Measurements from ENCODE around the gene CSTA. TPM values are rescaled to one million over a fixed set of nuclear protein-coding genes. Genes with fewer than 3 reads are reported as not detected.

Gene CSTA
- total and polyA plus RNA-seq, 2 of the 13 experiments (the other 11 are each of a cell fraction or from before 2014, with no cell fraction given) = 3.9 to 11.0 TPM

DNA sequence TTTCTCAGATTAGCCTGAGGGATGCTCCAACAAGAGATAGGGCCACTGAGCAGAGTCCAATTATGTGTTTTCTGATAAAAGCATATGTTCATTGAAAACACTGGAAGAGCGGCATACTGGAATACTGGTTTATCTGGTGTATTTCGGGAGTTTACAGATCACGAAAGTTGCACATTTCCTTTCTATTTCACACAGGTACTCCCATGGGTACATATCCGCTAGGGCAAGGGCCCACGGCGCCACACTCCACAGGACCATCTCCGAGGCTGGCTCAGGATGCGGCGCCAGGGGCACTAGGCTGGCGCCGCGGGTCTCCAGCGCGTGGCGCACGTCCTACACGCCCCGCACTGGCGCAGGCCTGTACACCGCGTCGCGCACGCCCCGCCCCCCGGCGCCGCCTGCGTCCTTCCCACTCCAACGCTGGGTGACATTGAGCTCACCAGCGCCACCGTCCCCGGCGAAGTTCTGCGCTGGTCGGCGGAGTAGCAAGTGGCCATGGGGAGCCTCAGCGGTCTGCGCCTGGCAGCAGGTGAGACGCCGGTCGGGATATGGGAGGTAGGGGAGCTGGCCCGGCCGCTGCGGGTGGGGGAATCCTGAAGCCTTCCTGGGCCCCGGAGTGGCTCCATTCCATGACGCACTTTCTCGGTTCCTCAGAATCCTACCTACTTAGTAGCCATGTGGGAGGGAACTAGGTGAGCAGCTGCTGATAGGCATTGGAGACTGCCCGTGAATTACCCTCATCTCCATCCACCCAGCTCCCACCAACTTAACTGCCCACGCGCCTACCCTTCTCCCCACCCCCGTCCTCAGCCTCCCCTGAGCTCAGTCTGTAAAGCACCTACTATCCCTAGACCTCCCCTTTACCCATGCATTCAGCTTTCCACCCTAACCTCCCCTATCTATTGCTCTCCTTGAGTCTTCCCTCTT, 59.0 kb downstream of the CSTA start, which contains the start of gene FAM162A (continued):
- TF ChIP-seq ZNF530 (CRISPR knock-in tag; IDR thresholded peaks at IDR 0.05; ENCODE audit: low read depth) (no peak), ETV6 (CRISPR knock-in tag; conservative IDR thresholded peaks at IDR 0.05) (peak; percentile 86; the same call in 1 of the 2 replicates), ZNF33B (CRISPR knock-in tag; IDR thresholded peaks at IDR 0.05) (no peak), NCOA2 (CRISPR knock-in tag; IDR thresholded peaks at IDR 0.05) (peak; percentile 65; the same call in 1 of the 2 replicates), ZNF879 (CRISPR knock-in tag; IDR thresholded peaks at IDR 0.05) (0 out of 2 replicates have a peak, but pooled peaks have one; percentile 3), ZNF562 (CRISPR knock-in tag; IDR thresholded peaks at IDR 0.05; ENCODE audit: borderline replicate concordance) (no peak), ZNF451 (CRISPR knock-in tag; IDR thresholded peaks at IDR 0.05) (peak; percentile 90), EP300 (IDR thresholded peaks at IDR 0.05; ENCODE audit: low read depth in 2 of 2, low read length in 2 of 2) (0 out of 4 replicates have a peak, but pooled peaks of 1 of the 2 experiments have one; percentile 20), EP300 (CRISPR knock-in tag; IDR thresholded peaks at IDR 0.05; ENCODE audit: borderline replicate concordance) (no peak), ZNF556 (CRISPR knock-in tag; IDR thresholded peaks at IDR 0.05; ENCODE audit: borderline replicate concordance) (peak; percentile 95), ZNF878 (CRISPR knock-in tag; IDR thresholded peaks at IDR 0.05) (no peak), CENPT (CRISPR knock-in tag; IDR thresholded peaks at IDR 0.05; ENCODE audit: low read depth) (0 out of 2 replicates have a peak, but pooled peaks have one; percentile 30), ERF (CRISPR knock-in tag; IDR thresholded peaks at IDR 0.05) (peak; percentile 98), MYC (CRISPR knock-in tag; IDR thresholded peaks at IDR 0.05; ENCODE audit: borderline replicate concordance) (peak; percentile 97), PLRG1 (conservative IDR thresholded peaks at IDR 0.05) (no peak), HNF4G (IDR thresholded peaks at IDR 0.05; ENCODE audit: borderline replicate concordance, low read depth, low read length) (no peak), HNF4G (CRISPR knock-in tag; IDR thresholded peaks at IDR 0.05; ENCODE audit: borderline replicate concordance, low read depth) (peak; percentile 76; the same call in 1 of the 2 replicates), ZNF180 (CRISPR knock-in tag; IDR thresholded peaks at IDR 0.05; ENCODE audit: borderline replicate concordance, low read depth) (no peak), TAF1 (CRISPR knock-in tag; IDR thresholded peaks at IDR 0.05) (peak; percentile 86), SP2 (CRISPR knock-in tag; IDR thresholded peaks at IDR 0.05) (no peak), ZNF234 (CRISPR knock-in tag; conservative IDR thresholded peaks at IDR 0.05) (no peak), EEA1 (CRISPR knock-in tag; IDR thresholded peaks at IDR 0.05; ENCODE audit: borderline replicate concordance) (peak; percentile 61; the same call in 1 of the 2 replicates), ZNF343 (CRISPR knock-in tag; IDR thresholded peaks at IDR 0.05) (0 out of 2 replicates have a peak, but pooled peaks have one; percentile 62)
- TF ChIP-seq, protein P1, sequence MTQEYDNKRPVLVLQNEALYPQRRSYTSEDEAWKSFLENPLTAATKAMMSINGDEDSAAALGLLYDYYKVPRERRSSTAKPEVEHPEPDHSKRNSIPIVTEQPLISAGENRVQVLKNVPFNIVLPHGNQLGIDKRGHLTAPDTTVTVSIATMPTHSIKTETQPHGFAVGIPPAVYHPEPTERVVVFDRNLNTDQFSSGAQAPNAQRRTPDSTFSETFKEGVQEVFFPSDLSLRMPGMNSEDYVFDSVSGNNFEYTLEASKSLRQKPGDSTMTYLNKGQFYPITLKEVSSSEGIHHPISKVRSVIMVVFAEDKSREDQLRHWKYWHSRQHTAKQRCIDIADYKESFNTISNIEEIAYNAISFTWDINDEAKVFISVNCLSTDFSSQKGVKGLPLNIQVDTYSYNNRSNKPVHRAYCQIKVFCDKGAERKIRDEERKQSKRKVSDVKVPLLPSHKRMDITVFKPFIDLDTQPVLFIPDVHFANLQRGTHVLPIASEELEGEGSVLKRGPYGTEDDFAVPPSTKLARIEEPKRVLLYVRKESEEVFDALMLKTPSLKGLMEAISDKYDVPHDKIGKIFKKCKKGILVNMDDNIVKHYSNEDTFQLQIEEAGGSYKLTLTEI (CRISPR knock-in tag; conservative IDR thresholded peaks at IDR 0.05) = no peak
- TF ChIP-seq, protein P2, sequence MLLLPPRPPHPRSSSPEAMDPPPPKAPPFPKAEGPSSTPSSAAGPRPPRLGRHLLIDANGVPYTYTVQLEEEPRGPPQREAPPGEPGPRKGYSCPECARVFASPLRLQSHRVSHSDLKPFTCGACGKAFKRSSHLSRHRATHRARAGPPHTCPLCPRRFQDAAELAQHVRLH (CRISPR knock-in tag; IDR thresholded peaks at IDR 0.05; ENCODE audit: borderline replicate concordance, low read depth) = peak; percentile 95
- TF ChIP-seq, protein P3, sequence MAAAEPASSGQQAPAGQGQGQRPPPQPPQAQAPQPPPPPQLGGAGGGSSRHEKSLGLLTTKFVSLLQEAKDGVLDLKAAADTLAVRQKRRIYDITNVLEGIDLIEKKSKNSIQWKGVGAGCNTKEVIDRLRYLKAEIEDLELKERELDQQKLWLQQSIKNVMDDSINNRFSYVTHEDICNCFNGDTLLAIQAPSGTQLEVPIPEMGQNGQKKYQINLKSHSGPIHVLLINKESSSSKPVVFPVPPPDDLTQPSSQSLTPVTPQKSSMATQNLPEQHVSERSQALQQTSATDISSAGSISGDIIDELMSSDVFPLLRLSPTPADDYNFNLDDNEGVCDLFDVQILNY (CRISPR knock-in tag; conservative IDR thresholded peaks at IDR 0.05) = 0 out of 2 replicates have a peak, but pooled peaks have one; percentile 21
- TF ChIP-seq, protein P4, sequence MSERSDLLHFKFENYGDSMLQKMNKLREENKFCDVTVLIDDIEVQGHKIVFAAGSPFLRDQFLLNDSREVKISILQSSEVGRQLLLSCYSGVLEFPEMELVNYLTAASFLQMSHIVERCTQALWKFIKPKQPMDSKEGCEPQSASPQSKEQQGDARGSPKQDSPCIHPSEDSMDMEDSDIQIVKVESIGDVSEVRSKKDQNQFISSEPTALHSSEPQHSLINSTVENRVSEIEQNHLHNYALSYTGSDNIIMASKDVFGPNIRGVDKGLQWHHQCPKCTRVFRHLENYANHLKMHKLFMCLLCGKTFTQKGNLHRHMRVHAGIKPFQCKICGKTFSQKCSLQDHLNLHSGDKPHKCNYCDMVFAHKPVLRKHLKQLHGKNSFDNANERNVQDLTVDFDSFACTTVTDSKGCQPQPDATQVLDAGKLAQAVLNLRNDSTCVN (CRISPR knock-in tag; IDR thresholded peaks at IDR 0.05; ENCODE audit: borderline replicate concordance) = peak; percentile 89

Data from HepG2 (cell line).